Activated naive CD8-positive, alpha-beta T cell treated with anti-CD3 and anti-CD28 coated beads, Interleukin-2, amount 50 U/mL, for 16 hours (primary cell): ENCODE measurements around the gene NRL.
A peak's percentile ranks its signal among the peaks of the same experiment; 100 is the strongest.
"Not testable (repeated sequence)": the region's sequence is repeated elsewhere in the genome, so short reads cannot be mapped to it uniquely, and the experiment has no call there.

ENCODE experiments used
- DNase-seq: peaks from one replicate; pipeline ENCODE4 v3.0.0-alpha.2; 2020; ENCODE audit warnings: low read depth, low spot score

The NRL gene

DNA sequence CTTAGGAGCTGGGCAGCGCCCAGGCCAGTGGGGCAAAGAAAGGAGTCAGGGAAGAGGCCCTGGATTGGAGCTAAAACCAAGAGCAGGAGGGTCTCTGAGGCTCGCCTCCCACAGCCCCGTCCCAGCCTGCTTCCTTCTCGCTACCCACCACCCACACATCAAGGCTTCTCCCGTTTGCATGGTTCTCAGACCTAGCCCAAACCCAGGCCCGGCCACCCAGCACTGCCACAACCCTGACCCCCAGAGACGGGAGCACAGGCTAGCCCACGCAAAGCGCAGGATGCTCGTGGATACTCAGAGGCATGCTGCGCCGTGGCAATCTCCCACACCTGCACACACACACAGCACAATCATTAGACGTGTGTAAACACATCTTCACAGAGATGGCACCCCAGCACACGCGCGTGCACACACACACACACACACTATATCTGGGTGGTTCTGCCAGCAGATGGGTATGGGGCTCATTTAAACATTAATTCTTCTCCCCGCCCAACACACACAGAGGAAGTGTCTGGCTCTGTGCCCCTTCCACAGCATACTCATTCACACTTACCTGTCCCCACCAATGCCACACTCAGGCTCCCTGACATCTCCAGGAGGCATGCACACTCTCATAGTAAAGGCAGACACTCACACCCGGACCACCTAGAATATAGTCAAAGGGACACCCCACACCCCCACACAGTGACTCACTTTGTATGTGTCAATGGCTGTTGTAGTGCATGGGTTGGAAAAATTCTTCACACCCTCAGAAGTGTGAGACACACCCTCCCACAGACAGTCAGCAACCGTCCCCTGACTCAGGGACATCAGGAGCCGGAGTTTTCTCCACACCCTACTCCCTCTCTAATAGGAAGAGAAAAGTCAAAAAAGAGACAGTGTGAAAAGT is 61.8 kb downstream of the NRL start:
- DNase-seq = peak; percentile 64

DNA sequence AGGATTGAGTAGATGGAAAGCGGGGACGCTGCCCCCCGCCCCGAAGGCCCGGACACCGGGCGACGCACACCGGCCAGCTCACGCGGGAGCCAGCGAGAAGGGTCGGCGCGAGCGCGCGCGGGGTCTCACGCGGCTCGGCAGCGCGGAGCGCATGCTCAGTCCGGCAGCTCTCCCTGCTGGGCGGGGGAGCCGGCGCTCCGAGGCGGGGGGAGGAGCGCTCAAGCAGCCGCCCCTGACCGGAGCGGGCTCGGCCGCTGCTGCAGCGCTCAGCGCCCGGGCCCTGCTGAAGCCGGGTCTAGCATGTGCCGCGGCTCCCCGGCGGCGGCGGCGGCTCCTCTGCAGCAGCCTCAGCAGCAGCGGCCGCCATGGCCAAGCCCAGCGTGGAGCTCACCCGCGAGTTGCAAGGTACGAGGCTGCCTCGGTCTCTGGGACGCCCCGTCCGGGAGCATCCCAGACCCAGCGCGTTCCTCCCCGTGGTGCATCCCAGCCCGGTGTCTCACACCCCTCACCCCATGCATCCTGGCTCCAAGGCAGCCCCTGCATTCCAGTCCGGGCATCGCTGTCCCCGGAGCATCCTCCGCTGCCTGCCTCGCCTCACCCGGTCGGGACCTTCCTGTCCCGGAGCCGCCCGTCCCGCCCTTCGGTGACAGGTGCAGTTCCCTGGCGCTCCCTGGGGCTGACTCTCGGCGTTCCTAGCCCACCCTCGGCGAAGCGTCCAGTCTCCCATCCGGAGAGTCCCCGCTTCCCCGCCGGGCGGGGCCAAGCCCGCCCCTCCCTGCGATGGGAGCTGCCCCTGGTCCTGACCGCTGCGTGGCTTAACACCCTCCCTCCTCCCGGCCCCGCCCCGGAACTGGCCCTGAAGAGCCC is 62.7 kb downstream of the NRL start, which contains the start of gene CARMIL3:
CARMIL3 (plus strand) TSS at position 221 of the 867 bp plus-strand sequence; CDS start at position 366, 145 bp downstream.
- DNase-seq = no peak

DNA sequence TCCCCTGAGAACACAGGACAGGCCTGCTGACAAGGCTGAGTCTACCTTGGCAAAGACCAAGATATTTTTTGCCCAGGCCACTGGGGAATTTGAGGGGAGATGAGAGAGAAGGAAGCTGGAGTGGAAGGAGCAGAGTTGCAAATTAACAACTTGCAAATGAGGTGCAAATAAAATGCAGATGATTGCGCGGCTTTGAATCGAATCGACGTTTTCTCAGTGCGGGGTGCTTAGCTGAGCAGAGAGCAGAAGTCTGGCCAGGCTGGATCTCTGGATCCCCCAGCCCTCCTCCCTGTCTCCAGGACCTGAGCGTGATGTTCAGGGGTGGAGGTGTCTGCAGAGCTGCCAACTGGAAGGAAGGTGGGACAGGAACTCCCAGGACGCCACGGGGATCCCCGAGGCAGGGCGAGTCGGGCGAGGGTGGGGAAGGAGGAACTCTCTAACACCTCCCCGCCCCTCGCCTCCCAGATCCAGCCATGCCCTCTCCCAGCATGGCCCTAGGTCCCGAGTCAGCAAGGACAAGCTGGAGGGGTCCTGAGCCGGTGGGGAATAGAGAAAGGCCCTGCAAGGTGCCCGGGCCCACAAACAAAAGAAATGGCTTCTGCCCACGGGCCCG is 63.5 kb downstream of the NRL start:
- DNase-seq = no peak

DNA sequence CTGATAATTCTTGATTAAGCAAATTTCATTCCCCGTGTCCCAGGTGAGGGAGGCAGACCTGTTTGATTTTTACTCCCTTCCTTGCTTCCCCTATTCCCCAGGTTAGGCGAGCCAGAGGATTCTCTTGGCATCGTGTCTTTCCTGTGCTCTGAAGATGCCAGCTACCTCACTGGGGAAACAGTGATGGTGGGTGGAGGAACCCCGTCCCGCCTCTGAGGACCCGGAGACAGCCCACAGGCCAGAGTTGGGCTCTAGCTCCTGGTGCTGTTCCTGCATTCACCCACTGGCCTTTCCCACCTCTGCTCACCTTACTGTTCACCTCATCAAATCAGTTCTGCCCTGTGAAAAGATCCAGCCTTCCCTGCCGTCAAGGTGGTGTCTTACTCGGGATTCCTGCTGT is 64.0 kb downstream of the NRL start:
- DNase-seq = not testable (repeated sequence)

DNA sequence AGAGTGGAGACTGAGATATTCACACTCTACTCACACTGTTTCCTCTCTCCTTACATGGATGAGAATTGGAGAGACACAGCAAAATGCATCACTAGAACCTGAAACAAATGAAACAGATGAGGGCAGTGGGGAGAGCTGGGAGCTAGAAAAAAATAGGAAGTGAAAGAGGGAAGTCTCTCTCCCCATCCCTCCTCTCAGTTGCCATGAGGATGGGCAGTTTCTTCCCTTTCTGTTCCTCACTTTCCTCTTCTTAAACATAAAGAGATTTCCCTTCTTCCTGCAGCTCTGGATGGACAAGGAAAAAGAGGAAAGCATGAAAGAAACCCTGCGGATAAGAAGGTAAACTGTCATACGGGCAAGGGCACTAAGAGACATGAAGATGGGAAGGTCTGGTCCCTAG is 65.7 kb downstream of the NRL start:
- not testable (repeated sequence) for DNase-seq

DNA sequence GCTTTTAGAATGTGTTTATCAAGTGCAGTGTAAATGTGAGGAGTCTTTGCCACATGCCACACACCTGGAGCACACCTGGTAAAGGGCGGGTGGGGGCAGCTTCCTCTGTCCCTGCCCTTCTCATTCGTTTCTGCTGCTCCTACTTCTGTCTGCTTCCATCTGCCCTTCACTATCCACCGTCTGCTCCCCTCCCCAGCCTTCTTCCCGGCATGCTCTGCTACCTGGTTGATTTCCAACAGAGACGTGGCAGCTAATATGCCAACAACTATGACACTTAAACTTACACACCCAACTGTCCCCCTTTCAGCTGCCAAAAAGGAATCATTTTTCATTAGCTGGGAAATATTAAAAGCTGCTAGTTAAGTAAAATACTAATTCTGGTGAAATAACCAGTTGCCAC is 72.0 kb downstream of the NRL start:
- no peak for DNase-seq

DNA sequence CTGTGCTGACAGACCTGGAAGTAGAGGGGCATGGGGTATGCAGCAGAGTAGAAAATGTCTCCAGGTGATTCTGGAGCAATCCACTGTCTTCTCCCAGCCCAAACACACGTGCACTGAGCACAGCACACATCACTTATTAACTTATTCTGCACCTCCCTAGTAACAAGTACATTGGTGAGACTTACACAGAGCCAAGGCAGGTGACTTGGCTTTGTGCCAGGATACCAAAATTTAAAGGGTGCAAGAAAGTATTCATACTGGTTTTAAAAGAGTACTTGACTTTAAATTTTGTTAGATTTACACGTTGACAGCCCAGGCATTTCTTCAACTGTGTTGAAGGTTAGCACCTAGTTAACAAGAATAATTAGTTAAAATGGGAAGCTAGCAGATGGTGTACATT is 74.1 kb downstream of the NRL start:
- DNase-seq = no peak

DNA sequence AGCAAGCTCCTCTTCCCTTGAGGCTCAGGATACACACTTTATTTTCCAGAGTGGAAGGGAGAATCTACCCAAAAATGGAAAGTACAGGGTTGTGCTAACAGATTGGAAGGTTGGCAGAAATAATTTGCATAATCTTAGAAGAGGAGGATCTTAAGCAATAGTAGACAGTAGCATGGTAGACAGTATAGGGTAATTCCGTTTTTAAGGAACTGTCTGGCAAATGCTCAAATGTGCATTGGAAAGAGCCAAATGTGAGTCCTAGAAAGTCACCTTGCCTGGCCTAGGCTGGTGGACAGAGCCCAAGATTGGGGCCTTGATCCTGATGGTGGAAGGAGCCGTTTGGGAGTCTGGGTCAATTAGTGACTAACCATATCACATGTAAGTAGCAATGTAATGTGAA is 76.1 kb downstream of the NRL start:
- DNase-seq = no peak

DNA sequence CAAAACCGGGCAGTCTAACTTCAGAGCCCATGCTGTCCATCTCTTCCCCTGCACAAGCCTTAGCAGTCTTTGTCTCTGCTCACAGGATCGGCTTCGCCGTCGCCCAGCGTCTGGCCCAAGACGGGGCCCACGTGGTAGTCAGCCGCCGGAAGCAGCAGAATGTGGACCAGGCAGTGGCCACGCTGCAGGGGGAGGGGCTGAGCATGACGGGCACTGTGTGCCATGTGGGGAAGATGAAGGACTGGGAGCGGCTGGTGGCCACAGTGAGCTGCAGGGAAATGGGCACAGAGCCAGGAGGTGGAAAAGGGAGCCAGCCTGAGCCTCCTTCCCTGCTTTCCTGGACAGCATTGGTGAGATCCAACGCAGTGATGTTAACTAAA is 77.1 kb downstream of the NRL start:
- no peak for DNase-seq

DNA sequence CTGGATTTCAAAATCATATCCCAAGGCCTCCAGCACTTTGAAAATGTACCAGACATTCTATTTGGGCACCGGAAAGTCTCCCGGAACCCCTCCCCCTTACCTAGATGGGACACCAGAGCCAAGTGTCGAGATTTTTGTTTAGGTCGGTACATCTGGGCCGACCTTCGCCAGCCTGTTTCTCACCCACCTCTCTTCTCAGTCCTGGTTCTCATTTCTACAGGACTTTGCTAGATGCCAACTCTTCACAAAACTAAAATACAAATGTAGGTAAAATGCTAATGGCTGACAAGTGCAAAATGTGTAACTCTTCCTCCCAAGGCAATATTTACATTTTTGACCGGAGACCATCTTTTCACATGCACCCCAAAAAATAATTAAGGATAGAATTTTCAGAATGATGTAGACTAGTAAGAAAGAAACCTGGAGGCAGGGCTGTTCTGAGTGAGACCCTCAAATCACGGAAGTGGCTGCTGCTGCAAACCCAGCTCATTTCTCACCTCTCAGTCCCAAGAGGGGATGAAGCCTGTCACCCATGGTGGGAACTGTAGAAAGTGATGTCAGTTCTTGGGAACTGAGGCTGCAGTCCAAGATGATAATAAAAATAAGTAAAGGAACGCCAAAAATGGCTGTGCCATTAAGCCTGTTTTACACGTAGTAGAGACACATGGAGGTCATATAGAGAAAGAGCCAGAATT is 77.6 kb downstream of the NRL start:
- DNase-seq = not testable (repeated sequence)

DNA sequence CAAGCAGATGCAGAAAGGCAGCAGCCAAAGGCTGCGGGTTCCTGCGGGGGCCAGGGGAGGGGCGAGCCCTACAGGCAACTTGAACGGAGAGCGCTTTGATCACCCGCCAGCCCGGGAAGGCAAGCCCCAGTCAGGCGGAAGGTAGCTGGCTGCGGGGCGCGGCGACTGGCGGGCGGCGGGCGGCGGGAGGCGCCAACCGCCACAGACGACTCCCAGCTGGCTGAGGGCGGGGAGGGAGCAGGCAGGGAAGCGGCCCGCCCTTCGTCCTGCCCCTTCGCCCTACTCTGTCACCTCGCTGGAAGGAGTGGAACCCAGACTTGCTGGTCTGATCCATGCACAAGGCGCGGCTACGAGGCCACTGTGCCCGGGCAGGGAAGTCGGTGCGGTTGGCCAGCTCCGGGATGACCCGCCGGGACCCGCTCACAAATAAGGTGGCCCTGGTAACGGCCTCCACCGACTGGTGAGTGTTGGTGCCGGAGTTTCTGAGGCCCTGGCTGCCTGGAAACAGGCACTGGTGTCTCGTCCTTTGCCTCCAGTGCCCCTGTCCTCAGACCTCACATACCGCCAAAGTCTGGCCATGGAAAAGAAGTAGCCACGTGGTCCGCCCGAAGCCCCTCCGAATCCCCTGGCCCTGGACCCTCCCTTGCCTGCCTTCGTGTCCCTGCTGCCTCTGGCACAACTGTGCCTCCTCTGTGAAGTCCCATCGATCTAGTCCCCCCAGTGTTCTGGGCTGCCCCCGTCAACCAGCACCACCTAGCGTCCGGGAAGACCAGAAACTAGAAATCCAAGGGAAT is 78.4 kb downstream of the NRL start:
- no peak for DNase-seq

DNA sequence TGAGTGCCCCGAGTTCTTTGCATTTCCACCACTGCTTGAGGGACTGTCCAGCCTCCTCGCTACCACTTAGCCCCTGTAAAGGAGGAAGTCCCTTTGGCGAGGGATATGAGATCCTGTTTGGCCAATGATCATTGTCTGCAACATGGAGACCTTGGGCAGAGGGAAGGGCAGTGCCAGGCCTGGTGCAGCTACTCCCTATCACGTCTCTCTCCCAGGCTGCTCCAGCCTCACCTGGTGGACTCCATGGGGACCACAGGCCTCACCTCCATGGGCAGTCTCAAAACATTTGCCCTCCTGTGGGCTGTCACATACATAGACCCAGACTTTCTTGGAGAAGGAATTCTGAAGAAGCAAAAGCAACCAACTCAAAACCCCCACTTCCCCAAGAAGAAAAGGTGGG is 79.0 kb downstream of the NRL start:
- not testable (repeated sequence) for DNase-seq

DNA sequence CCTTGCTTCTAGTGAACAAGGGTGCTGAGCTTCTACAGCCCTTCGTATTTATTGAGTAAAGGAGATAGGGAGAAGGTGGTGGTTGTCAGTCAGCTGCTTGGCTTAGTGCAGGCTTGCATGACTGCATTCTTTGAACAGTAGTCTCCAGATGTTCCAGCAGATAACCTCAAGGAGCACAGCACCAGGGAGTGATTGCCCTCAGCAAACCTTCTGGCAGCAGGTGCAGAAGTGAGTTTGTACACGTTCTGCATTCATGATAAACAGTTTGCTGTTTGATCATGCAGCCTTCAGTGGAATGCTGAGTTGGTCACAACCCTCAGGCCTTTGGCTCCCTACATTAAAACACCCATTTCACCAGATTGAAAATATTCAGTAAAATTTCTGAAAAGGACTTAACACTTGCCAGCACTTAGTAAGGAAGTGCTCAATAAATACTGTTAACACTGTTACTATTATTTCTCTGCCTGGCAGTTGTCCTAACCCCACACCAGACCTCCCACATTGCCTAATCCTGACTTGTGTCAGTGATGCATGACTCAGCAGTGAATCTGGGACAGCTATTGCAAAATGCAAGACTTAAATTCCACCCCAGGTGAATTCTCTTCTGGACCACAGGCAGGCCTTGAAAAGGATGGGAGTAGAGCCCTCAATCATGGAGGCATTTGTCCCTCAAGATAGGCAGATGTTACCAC is 81.9 kb downstream of the NRL start:
- no peak for DNase-seq

DNA sequence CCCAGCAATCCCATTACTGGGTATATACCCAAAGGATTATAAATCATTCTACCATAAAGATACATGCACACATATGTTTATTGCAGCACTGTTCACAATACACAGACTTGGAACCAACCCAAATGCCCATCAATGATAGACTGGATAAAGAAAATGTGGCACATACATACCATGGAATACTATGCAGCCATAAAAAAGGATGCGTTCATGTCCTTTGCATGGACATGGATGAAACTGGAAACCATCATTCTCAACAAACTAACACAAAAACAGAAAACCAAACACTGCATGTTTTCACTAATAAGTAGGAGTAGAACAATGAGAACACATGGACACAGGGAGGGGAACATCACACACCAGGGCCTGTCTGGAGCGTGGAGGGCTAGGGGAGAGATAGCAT is 83.4 kb downstream of the NRL start:
- DNase-seq = not testable (repeated sequence)

DNA sequence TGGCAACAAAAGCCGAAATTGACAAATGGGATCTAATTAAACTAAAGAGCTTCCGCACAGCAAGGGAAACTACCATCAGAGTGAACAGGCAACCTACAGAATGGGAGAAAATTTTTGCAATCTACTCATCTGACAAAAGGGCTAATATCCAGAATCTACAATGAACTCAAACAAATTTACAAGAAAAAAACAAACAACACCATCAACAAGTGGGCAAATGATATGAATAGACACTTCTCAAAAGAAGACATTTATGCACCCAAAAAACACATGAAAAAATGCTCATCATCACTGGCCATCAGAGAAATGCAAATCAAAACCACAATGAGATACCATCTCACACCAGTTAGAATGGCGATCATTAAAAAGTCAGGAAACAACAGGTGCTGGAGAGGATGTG is 85.1 kb downstream of the NRL start:
- not testable (repeated sequence) for DNase-seq
